Ishikawa (cell line): ENCODE measurements around the gene MRPS23.

ENCODE experiments used
- EGR1 ChIP-seq: IDR thresholded peaks from 2 replicates; pipeline ENCODE4 v1.6.1; 2012
- EP300 ChIP-seq: IDR thresholded peaks from 2 replicates; pipeline ENCODE4 v1.6.1; 2012; ENCODE audit warnings: borderline replicate concordance
- TEAD4 ChIP-seq: IDR thresholded peaks from 2 replicates; pipeline ENCODE4 v1.6.1; 2012

DNA sequence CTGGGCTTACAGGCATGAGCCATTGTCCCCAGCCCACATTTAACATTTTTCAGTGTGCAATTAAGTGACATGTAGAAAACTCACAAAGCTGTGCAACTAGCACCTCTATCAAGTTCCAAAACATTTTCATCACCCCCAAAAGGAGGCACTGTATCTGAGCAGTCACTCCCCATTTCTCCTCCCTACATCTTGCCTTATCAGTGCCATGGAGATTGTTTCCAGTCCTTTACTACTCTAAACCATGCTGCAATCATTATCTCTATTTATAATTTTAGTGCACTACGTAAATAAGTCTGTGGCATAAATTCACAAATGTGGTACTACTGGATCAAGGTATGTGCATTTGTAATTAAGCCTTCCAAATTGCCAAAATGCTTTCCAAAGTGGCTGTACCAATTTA is 7.6 kb downstream of the MRPS23 start:
- TF ChIP-seq TEAD4: no peak
- TF ChIP-seq EP300: no peak
- no peak for TF ChIP-seq EGR1
